ENCODE measurements around the gene FBXW12. TPM values are rescaled to one million over a fixed set of nuclear protein-coding genes. Genes with fewer than 3 reads are reported as not detected.

FBXW12 gene
- polyA plus RNA-seq, 1 donor, result 0.73 TPM

DNA sequence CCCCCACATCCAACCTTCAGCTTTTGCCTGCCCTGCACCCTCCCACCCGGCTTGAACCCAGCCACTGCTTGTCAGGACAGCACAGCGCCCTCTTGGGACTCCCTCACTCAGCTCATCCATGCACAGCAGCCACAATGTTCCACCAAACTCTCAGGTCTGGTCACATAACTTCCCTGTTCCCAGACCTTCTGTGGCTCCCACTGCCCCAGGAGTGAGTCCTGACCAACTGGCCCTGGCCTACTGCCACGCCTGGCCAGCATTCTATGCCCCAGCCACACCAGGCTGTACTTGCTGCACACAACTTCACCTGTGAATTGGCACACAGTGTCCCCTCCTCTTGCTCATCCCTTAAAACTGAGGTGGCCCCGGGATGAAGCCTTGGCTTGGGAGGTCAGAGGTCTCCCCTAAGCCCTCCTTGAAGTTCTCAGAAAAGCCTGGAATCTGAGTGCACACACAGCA lies 36.8 kb downstream of the FBXW12 start:
- no peak for DNase-seq

DNA sequence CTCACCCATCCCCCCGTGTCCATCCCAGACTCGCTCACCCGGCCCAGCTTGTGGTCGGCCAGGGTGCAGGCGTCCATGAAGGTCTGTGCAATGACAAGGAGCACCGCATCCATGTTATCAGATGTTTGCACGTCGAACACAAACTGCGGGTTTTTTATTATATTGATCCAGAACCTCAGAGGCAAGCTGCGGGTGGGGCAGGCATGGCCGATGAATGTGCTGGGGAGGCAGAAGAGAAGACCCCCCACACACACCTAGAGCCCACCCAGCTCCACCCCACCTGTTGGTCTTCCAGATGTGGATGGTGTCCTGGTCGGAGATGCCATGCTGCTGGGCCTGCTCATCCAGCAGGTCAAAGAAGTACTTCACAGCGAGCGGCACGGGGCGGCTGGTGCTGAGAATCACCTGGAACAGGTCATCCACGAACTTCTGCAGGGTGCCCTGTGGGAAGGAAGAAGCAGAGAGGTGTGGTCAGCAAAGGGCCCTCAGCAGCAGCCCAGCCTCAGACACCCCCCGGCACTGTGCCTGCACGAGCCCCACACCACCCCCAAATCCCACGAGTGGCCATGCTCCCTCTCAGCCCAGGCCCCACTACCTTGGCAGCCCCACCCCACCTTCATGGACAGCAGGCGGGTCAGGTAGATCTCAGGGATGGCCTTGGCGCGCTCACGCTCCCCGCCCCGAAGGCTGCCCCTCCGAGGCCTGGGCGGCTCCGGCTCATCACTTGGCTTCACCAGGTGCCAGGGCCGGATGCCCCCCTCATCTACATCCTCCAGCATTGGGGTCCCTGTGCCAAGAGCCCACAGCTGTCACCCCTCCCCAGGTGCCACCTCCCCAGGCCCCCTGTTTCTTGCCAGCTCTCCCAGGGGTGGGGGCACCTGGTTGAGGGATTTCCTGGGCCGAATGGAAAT lies 37.5 kb downstream of the FBXW12 start:
- DNase-seq, result no peak

DNA sequence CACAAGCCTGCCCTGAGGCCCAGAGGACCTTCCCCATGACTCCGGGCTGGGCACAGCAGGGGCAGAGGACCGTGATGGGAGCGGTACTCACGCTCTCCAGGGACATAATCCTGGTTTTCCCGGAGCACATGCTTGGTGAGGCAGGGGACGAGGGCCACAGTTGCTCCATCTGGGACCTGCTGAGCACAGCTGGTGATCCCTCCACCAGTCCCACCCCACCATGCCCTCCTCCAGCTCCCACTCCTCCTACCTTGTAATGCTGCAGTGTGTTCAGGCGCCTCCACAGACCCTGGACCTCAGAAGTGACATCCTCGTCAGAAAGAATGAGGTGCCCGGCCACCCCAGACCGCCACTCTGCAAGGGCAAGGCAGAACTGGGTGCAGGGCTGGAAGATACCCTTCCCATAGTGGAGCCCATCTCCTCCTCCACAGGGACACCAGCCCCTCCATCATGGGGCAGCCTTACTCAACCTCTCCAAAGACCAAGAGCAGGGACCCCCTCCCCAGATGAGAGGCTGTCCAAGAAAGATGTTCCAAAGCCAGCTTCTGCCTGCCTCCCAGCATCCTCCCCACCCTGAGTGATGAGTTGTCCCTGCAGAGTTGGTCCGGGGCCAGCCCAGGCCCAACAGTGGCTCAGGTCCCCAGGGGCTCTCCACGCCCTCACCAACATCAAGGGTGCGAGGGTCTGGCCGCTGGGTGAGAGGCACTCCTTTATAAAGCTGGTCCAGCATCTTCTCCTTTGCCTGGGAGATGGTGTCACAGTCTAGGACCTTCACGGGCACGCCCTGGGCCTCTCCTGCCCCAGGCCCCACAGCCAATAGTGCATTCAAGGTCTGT lies 38.4 kb downstream of the FBXW12 start:
- DNase-seq, result no peak

DNA sequence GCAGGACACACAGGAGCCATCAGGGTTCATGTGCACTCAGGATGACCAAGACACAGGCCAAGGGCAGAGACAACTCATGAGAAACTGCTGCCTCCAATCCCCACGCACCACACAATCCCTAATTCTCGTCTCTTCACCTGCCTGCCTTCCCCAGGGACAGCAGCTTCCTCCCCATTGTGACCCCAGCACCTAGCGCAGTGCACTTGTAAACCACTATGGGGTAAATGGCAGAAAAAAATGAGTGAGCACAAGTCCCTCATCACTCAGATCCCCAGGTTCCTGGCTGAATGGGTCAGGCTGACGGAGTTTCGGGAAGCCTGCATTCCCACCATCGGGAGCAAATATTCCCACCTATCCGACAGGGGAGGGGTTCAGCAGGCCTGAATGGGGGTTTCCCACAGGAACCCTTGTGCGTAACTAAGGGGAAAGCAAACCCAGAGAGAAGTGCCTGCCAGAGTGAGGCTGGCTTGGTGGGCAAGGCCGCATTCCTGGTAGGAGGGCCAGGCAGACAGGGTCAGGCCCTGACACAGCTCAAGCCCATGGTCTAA lies 39.1 kb downstream of the FBXW12 start:
- DNase-seq, result no peak

DNA sequence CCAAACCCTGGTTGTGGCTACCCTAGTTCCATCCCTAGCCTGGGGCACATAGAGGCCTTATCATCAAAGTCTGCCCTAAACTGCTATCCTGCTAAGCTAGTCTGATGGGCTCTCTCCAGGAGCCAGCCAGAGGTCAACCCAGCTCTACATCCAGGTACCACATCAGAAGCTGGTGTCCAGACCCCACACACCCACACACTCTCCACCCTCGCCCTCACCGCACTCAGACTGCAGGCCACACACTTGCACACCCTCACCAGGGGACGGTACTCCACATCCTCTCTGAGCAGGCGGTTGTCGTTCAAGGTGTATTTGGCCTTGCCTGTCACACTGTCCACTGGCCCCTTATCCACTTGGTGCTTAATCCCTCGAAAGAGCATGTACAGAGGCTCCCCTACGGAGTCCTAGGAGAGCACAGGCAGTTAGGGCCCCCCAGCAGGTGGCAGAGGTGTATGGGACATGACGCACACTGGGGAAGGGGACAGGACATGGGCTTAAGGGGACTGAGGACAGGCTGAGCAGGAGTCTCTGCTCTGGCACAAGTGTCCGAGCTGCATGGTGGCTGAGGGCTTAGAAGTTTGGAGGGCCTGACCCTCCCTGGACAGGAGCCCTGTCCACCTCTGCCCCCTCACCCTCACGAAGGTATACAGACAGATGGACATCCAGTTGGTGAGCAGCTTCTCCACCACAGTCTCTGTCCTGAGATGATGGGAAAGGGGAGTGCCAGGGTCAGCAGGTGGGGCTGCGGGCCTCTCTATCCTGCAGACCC lies 39.8 kb downstream of the FBXW12 start:
- no peak for DNase-seq

DNA sequence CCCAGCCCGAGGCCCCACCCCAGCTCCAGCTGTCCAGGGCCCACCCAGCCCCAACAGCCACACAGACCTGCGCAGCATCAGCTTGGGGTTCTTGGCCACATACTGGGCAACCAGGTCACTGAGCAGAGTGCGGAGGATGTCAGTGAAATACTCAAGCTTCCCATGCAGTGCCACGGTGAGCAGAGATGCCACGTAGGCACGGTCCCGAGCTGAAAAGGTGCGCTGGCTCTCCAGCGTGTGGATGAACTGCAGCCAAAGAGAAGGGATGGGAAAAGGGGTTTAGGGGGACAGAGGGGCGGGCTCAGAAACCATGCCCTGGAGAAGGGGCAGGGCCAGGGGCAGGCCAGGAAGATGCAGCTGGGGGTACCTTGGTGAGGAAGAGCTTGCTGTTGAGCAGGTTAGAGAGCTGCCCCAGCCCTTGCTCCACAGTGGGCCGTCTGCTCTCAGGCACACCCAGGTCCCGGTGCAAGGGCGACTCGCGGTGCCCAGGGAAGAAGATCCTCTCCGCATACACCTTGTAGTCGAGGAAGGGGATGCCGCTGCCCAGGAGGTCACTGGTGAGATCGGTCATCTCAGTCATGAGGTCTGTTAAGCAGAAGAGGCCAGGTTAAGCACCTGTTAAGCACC lies 40.5 kb downstream of the FBXW12 start:
- DNase-seq, result no peak

DNA sequence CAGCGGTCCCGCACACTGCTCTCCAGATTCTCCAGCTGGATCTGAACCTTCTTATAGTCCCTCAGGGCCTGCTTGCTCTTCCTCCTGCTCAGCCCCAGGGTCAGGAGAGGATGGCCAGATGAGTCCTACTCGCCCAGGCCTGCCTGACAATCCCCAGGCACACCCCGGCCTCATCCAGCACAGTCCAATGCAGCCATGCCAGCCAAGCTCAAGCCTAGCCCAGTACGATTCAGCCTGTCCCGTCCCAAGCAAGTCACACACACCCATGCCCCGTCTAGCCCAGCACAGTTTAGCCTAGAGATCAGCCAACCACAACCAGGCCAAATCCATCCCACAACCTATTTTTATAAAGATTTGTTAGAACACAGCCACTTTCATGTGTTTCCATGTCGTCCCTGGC lies 41.1 kb downstream of the FBXW12 start:
- DNase-seq, result no peak

DNA sequence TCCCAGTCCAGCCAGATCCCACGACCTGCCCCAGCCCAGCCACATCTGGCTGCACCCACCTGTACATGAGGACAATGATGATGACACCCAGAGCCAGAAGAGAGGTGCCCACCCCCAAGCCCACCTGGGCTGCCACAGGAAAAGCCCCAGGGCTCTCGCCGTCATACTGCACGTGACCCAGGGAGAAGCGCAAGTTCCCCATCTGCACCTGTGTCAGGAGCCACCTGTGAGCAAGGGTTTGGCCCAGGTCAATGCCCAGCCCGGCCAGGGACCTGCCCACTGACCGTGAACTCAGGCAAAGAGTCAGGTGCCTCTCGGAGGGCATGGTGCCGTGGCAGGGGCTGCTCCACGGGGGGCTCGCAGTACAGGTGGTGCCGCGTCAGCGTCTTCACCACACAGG lies 41.6 kb downstream of the FBXW12 start:
- DNase-seq, result no peak

DNA sequence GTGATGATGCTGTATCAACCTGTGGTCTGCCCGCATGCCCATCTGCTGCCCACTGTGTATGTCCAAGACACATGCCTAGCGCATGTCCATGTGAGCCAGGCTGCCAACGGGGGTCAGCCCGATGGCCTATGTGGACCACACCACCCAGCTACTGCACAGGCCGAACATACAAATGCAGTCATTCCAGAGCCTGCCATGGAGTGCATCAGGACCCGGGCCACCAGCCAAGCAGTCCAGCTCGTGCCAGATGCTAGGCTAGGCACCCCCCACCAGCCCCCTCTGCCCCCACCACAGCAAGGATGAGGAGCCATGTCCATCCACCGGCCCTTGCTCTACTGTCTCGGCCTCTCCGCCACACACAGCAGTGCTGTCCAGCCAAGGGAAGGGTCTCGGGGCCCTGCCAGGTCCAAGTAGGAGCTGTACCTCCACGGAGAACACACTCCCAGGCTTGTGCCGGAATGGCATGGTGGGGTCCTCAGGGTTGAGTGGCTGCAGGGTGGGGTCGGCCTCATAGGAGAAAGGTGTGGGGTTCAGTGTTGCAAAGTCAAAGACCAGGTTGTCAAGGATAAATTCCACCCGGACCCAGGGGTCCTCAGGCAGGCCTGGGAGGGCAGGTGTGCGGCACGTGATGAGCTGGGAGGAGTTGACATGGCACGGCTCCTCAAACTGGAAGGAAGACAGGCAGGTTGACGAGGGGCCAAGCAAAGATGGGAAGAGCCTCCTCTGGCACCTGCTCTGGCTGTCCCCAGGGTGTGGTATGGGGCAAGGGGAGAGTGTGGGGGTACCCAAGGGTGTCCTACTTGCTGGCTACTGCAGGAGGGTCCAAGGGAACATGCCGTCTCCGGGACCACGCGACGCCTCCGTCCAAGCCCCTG lies 42.6 kb downstream of the FBXW12 start:
- DNase-seq, result no peak

DNA sequence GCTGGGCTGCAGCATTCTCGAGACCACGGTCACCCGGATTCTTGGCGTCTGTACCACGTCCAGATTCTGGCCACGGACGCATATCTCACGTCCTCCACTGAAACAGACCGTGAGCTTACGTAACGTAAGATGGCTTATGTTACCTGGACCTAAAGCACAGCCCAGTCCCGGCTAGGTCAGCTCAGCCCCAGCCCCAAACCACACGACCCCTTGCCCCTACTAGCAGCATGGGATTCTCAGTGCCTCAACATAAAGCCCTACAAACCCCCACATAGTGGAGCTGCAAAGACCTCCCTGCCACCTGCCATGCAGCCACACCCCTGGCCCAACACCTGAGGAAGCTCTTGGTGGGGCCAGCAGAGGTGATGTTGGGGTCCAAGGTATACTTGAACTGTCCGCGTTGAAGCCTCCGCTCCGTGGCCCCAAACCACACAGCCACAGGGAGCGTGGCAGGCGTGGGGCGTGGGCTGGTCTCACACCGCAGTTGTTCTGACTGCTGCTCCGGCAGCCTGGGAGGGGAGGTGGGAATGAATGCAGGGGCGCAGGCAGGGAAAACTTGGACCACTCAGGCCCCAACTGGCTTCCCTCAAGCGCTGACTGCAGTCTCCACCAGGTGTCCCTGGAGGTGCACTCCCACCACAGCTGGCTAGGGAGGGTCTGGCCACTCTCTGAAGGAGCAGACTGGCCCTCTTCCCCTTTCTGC lies 43.4 kb downstream of the FBXW12 start:
- DNase-seq, result no peak

DNA sequence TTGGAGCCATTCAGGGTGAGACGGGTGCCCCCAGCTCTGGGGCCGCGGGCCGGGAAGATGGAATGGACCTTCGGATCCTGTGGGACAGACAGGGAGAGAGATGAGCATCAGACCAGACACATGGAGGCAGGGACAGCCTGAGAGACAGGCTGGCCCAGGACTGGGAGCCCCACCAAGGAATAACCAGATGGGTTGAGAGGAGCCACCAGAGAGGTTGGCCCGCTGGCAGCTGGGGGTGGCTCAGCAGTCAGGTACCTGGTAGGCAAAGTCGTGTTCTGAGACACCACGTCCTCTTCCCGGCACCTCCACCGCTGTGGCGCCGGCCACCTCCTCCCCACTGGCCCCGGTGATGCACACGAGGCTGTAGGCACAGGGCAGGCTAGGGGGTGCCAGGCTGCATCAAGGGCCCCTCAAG lies 44.1 kb downstream of the FBXW12 start:
- no peak for DNase-seq

DNA sequence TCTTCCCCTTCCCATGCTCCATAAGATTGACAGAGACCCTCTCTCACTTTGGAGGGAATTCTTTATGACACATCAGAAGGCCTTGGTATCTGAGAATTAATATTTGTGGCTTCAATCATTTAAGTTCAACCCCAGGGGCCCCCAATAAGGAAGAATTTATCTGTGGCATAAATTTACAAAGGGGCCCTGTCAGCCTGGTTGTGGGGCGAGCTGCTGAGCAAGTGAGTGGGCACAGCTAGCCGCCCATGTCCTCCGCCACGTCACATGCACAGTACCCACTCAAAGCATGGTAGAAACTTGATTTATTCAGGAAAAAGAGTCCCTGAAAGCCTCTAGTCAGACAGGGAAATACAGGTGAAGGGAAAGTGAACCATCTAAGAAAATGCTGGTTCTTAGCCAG lies 44.5 kb downstream of the FBXW12 start:
- no peak for DNase-seq

DNA sequence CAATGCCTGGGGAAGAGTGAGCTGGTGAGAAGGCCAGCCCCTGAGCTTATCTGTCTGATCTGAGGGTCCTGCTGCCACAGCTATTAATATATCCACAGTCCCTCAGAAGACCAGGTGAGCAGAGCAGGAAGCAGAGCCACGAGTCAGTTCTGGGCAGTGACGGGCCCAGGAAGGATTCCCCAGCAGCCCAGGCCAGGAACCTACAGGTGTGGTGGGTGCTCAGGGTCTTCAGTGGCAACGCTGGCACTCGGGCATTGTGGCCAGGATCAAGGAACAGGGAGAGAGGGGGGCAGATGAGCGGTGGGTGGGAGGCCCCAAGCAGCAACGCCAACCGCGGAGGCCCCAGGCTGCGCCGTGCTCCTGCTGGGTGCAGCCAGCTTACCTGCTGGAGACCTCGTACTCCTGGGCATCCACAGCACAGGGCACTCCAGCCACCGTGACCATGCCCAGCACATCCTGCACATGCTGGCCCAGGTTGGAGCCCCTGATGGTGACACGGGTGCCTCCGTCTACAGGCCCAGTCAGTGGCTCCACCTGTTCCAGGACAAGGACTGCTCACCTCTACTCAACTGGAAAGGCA lies 45.6 kb downstream of the FBXW12 start:
- DNase-seq, result no peak

DNA sequence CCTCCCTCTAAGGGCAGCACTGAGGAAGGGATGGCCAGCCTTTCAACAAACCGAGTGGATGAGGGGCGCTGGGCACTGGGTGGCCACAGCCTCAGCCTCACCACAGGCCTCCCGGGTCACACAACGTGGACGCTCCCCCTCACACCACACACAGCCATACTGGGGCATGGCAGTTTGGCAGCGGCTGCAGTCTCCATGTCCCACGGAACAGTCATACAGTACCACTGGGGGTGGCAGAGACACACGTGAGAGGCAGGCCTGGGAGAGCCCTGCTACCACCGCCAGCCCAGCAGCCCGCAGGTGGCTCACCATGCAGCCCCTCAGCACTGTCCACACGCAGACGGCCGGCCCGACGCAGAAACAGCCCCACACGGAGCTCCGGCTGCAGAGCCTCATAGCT lies 46.1 kb downstream of the FBXW12 start:
- no peak for DNase-seq

DNA sequence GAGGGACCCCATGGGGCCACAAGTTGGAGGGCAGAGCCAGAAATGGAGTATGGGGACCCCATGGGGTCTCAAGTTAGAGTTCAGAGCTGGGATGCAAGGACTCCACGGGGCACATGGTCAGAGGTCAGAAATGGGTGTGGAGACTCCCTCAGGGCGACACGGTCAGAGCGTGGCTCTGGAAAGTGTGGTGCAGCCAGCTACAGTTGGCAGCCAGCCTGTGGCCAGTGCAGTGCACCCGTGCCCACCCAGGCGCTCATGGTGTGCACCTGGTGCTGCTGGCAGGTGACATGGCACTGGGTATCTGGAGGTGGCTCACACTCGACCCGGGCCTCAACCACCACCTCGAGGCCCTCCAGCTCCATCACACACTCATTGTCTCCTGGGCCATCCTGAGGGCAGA lies 46.6 kb downstream of the FBXW12 start:
- no peak for DNase-seq

DNA sequence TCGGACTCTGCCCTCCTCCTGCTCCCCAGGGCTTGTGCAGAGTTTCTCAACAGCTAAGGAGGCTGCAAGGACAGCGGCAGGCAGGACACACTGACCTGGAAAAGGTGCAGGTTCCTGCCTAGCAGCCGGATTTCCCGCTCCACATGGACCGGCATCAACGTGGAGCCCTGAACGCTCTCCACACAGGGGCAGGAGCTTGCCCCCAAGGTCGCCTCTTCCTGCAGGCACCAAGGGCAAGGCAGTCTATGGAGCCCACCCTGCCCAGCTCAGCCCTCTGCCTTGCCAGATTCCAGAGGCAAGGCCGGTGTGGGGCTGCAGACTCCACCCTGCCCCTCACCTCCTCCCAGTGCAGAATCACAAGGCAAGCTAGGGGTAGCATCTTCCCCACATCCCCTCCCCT lies 47.1 kb downstream of the FBXW12 start:
- no peak for DNase-seq

DNA sequence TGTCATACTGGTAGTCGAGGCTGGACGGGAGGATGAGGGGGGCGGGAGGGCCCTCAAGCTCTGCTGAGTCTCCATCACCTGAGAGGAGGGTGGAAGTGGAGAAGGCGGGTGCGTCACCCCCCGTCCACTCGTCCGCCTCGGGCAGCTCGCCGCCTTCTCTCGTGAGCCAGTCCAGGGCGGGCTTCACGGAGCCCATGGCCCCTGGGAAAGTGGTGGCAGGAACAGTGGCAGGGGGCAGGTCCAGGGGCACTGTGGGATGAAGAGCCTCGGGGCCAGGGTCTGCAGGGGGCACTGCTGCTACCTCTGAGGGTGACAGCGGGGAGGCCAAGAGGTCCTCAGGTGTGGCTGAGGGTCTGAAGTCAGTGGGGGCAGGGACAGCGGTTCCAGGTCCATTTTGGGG lies 47.6 kb downstream of the FBXW12 start:
- DNase-seq, result no peak

DNA sequence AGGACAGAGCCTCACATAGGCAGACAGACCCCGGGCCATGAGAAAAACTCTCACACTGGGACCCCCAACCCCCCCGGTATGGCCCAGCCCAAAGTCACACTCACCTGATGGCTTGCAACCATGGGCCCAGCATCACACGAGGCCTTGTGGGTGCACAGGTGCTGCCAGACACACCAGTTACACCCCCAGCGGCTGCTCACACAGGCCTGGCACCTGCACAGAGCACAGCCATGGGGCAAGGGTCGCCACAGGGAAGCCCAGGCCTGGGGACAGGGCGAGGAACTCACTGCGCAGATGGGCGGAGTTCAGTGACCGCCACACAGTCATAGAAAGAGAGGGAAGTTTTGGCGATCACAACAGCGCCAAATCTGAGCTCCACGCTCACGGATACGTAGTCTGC lies 48.5 kb downstream of the FBXW12 start:
- no peak for DNase-seq

DNA sequence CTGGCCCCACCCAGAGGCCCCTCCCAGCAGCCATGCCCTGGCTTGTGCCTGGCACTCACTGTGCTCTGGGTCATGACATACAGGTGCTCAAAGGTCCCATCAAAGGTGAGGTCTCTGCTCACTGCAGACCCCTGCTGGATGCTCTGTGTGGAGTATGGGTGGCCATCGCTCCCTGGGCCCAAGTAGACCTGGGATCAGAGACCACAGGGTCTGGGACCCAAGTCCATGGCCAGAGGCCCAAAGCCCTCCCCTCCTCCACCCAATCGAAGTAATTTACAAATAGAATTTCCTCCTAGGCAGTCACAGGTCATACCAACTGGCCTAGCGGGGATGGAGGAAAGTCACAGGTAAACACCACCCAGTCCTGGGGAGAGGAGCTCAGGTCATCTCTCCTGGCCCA lies 50.3 kb downstream of the FBXW12 start:
- DNase-seq, result no peak

DNA sequence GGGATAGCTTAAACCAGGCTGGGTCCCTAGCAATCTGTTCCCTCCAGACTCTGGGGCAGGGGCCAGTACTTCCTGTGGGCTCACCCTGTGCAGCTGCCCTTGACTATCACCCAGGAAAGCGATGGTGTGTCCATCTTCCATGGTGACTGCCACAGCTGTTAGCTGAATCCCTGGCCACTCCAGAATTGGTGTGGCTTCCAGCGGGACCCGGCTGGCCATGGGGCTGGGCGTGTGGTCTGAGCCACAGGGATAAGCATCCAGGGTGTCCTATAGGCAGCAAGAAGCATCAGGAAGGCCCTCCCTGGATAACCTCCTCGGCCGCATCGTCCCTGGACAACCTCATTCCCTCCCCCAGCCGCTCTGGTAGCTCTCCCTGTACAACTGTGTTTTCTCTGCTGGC lies 50.7 kb downstream of the FBXW12 start:
- DNase-seq, result no peak
